GM23248 (cell line): ENCODE results near the gene ARHGAP26. TPM values are rescaled to one million over a fixed set of nuclear protein-coding genes. Genes with fewer than 3 reads are reported as not detected.

Experiments
- DNase-seq: peaks from one replicate; pipeline ENCODE4 v3.0.0-alpha.2; 2015
- H2AFZ ChIP-seq: fragments of 200-600 bp; sonication (generic); 2 replicates; pipeline ENCODE4 v1.6.1; 2016; ENCODE audit warnings: antibody characterized with exemption
- H3F3A ChIP-seq: fragments of 200-600 bp; sonication (generic); 2 replicates; pipeline ENCODE4 v1.6.1; 2016; ENCODE audit warnings: mild to moderate bottlenecking, antibody characterized with exemption, mixed run types; ENCODE audit not compliant: insufficient read depth
- H3K27ac ChIP-seq: fragments of 200-600 bp; sonication (generic); 2 replicates; pipeline ENCODE4 v1.5.1; 2016; ENCODE audit warnings: mild to moderate bottlenecking
- H3K27me3 ChIP-seq: fragments of 200-600 bp; sonication (generic); replicated peaks from 2 replicates; pipeline ENCODE4 v1.6.1; 2016; ENCODE audit warnings: mild to moderate bottlenecking; ENCODE audit not compliant: insufficient read depth
- H3K36me3 ChIP-seq: fragments of 200-600 bp; sonication (generic); 2 replicates; pipeline ENCODE4 v1.6.1; 2016; ENCODE audit warnings: low read depth, mild to moderate bottlenecking
- H3K4me1 ChIP-seq: fragments of 200-600 bp; sonication (generic); 2 replicates; pipeline ENCODE4 v1.6.1; 2016; ENCODE audit warnings: mild to moderate bottlenecking; ENCODE audit not compliant: insufficient read depth
- H3K4me2 ChIP-seq: fragments of 200-600 bp; sonication (generic); one replicate; pipeline ENCODE4 v1.6.1; 2016; ENCODE audit warnings: mild to moderate bottlenecking; ENCODE audit not compliant: unreplicated experiment
- H3K4me3 ChIP-seq: fragments of 200-600 bp; sonication (generic); 2 replicates; pipeline ENCODE4 v1.5.1; 2016; ENCODE audit warnings: mild to moderate bottlenecking
- H3K79me2 ChIP-seq: fragments of 200-600 bp; sonication (generic); 2 replicates; pipeline ENCODE4 v1.6.1; 2016; ENCODE audit warnings: mild to moderate bottlenecking; ENCODE audit not compliant: insufficient read depth
- H3K9ac ChIP-seq: fragments of 200-600 bp; sonication (generic); 2 replicates; pipeline ENCODE4 v1.6.1; 2016; ENCODE audit warnings: mild to moderate bottlenecking
- H3K9me2 ChIP-seq: fragments of 200-600 bp; sonication (generic); 2 replicates; pipeline ENCODE4 v1.6.1; 2016; ENCODE audit warnings: mixed run types, mild to moderate bottlenecking, moderate library complexity; ENCODE audit not compliant: insufficient read depth
- H3K9me3 ChIP-seq: fragments of 200-600 bp; sonication (generic); one replicate; pipeline ENCODE4 v1.6.1; 2017; ENCODE audit warnings: low read depth
- H4K20me1 ChIP-seq: fragments of 200-600 bp; sonication (generic); 2 replicates; pipeline ENCODE4 v1.6.0; 2016; ENCODE audit not compliant: insufficient read depth
- EZH2 ChIP-seq: fragments of 200-600 bp; sonication (generic); IDR thresholded peaks from 2 replicates; pipeline ENCODE4 v1.6.1; 2018; ENCODE audit warnings: antibody characterized with exemption, mild to moderate bottlenecking; ENCODE audit not compliant: insufficient read depth, poor library complexity, severe bottlenecking
- EZH2phosphoT487 ChIP-seq: fragments of 200-600 bp; sonication (generic); IDR thresholded peaks from 2 replicates; pipeline ENCODE4 v1.6.1; 2018; ENCODE audit warnings: antibody characterized with exemption, moderate library complexity, mild to moderate bottlenecking, low read depth; ENCODE audit not compliant: insufficient read depth
- WGBS, 2 experiments: methylation state at CpG; one replicate each; pipeline ENCODE4 v1.1.6; 2015 to 2017; ENCODE audit warnings: low lambda C conversion rate in 2 of 2, low coverage in 1 of 2; ENCODE audit errors: missing lambda C conversion rate in 2 of 2; 5-methylcytosine and 5-hydroxymethylcytosine counted together
- in situ Hi-C: fragments of 300-500 bp; cut with MboI; formaldehyde crosslinking; loops from 2 replicates; pipeline ENCODE4 v1.15.0; 2020
- polyA plus RNA-seq: library from polyadenylated mRNA; unstranded; fragments of >200 nt; fragmentation: Nextera tagmentation; extraction: Ambion mirVana; gene quantifications from 2 replicates; pipeline ENCODE4 v1.2.1, GENCODE V29; 2016
- total RNA-seq: library from RNA; depleted of rRNA; stranded (reverse); fragments of >200 nt; shearing (Covaris generic); gene quantifications from 2 replicates; pipeline ENCODE4 v1.2.3, GENCODE V29; 2014

ARHGAP26 gene
- total and polyA plus RNA-seq, 2 experiments from 2014 or later = 1.6 to 1.7 TPM

DNA sequence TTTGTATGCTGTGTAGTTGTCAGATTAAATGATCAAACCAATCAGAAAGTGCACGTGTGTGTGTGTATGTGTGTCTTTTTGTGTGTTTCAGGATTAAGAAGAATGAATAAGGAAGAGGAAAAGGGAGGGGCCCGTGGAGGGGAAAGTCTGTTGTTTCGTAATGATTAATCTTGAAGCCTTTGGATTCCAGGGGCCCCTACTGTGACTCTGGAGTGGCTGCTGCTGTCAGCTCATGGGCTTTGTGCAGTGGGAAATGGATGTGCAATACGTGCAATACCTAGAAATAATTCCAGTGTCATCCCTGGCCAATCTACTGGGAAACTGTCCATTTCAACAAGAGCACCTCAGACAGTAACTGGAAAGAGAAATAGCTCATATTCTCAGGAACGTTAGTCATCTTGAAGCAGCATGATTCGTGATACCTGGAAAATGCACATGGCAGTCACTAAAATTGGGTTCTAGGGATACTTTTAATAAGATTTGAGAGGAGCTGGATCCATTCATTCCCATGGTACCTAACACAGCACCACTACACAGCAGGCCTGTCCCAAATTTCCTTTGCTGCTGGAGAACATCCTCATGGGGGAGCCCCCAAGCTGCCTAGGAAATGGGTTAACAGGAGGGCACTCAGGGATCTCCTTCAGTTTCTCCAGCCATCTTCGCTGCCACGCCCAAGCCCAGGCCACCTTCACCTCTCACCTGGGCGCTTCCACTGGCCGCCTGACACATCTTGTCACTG lies 447.1 kb downstream of the ARHGAP26 start:
- no peaks in the 10 kb centered on the region for H3K36me3 ChIP-seq
- peak; percentile 44 for DNase-seq
- in situ Hi-C loops = no loop called here
- TF ChIP-seq EZH2phosphoT487 (no peak), EZH2 (no peak)
- H3K27me3 ChIP-seq = no peaks in the 10 kb centered on the region
- no peaks in the 10 kb centered on the region for H3K9me3 ChIP-seq
- H2AFZ ChIP-seq = no peak overlapping the region
- H3K79me2 ChIP-seq = no peaks in the 10 kb centered on the region
- peaks cover 12% of the 10 kb centered on the region for H3K4me1 ChIP-seq
- no peak overlapping the region for H3K9ac ChIP-seq
- no peak overlapping the region for H3K4me3 ChIP-seq
- 82 to 84% methylated on average over 10 of the region's 10 CpGs for WGBS, 2 experiments
- no peak overlapping the region for H3K27ac ChIP-seq
- no peaks in the 10 kb centered on the region for H4K20me1 ChIP-seq
- H3K9me2 ChIP-seq = no peaks in the 10 kb centered on the region
- H3K4me2 ChIP-seq = no peak overlapping the region
- H3F3A ChIP-seq = no peaks in the 10 kb centered on the region

DNA sequence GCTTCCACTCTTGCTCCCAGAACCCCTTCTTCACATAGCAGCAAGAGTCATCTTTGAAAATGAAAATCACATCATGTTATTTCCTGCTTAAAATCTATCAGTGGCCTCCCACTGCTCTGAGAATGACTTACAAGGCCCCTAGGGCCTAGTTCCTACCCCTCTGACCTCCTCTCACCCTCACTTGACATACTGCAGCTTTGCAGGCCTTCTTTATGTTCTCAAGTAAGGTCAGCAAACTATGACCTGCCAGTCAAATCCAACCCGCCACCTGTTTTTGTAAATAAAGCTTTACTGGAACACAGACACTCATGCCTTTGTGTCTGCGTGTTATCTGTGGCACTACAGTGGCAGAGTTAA lies 447.6 kb downstream of the ARHGAP26 start:
- Histone ChIP-seq H3K27me3 (no peaks in the 10 kb centered on the region), H3K79me2 (no peaks in the 10 kb centered on the region), H3K9me3 (no peaks in the 10 kb centered on the region), H3K4me2 (no peak overlapping the region), H3K4me3 (no peak overlapping the region), H2AFZ (no peak overlapping the region), H3K9ac (no peak overlapping the region), H3K9me2 (no peaks in the 10 kb centered on the region), H3K4me1 (peaks cover 12% of the 10 kb centered on the region), H3F3A (no peaks in the 10 kb centered on the region), H4K20me1 (no peaks in the 10 kb centered on the region), H3K36me3 (no peaks in the 10 kb centered on the region), H3K27ac (no peak overlapping the region)
- in situ Hi-C loops = no loop called here
- WGBS, 2 experiments = 91 to 100% methylated on average over 2 of the region's 2 CpGs
- no peak for TF ChIP-seq EZH2phosphoT487
- no peak for TF ChIP-seq EZH2
- DNase-seq = no peak

DNA sequence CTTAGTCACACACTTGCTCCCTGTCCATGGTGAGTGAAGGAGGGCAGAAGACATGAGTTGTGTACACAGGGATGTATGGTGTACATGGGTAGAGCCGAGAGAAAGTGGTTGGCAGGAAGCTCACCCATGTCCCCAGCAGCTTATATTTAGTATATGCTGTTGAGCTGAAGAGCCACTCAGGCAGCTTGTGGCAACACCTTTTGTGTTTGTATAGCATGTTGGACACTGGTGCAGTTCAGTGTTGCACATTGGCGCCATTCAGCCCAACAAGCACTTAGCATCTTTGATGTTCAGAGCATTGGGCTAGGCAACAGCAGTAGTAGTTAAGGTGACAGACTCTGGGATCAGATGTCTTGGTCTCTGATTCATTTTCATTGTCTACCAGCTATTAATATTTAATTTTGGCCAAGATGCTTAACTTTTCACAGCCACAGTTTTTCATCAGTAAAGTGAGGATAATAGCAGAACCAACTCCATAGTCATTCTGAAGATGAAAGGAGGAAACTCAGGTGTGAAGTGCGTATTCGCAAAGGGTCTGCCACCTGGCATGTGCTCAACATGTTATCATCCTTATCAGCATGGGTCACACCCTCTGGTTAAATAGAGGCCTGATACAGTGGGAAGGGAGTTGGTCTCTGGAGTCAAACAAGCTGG lies 448.5 kb downstream of the ARHGAP26 start:
- Histone ChIP-seq H3K27me3 (no peaks in the 10 kb centered on the region), H3K4me3 (no peak overlapping the region), H3K36me3 (no peaks in the 10 kb centered on the region), H3K79me2 (no peaks in the 10 kb centered on the region), H3K4me1 (peaks cover 7% of the 10 kb centered on the region), H3K4me2 (no peak overlapping the region), H3K9me3 (no peaks in the 10 kb centered on the region), H3K9ac (no peak overlapping the region), H3F3A (no peaks in the 10 kb centered on the region), H4K20me1 (no peaks in the 10 kb centered on the region), H3K9me2 (no peaks in the 10 kb centered on the region), H3K27ac (no peak overlapping the region), H2AFZ (no peak overlapping the region)
- WGBS, 2 experiments = 99 to 100% methylated on average over 4 of the region's 4 CpGs
- no peak for DNase-seq
- TF ChIP-seq EZH2phosphoT487 = no peak
- no peak for TF ChIP-seq EZH2
- in situ Hi-C loops = no loop called here

DNA sequence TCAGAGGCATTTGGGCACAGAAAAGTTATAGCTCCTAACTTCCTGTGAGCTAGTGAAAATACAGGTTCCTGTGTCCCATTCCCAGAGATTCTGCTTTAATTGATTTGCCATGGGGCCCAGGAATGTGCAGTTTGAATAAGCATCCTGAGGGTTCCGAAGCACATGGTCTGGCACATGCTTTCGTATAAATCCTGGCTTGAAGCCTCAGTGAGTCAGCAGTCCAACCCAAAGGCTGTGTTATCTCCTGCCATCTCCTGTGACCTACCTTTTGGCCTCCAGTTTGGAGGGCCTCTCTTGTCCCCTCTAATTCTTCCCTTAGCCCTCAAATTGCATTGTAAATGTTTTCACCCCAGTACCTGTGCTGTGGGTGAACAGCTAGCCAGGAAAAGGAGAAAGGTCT lies 449.5 kb downstream of the ARHGAP26 start:
- peak; percentile 38 for DNase-seq
- no peak overlapping the region for H3K27ac ChIP-seq

More for the DNA sequence above, 449.5 kb downstream of the ARHGAP26 start:
- Histone ChIP-seq H3K36me3 (no peaks in the 10 kb centered on the region), H3K4me2 (no peak overlapping the region), H3K4me3 (no peak overlapping the region), H3K9ac (no peak overlapping the region), H3K4me1 (peaks cover 6% of the 10 kb centered on the region; the same call in 1 of the 2 replicates), H2AFZ (no peak overlapping the region), H3K9me3 (no peaks in the 10 kb centered on the region), H3K27me3 (no peaks in the 10 kb centered on the region), H4K20me1 (no peaks in the 10 kb centered on the region), H3F3A (no peaks in the 10 kb centered on the region), H3K79me2 (no peaks in the 10 kb centered on the region), H3K9me2 (no peaks in the 10 kb centered on the region)
- TF ChIP-seq EZH2phosphoT487 (no peak), EZH2 (no peak)
- in situ Hi-C loops = no loop called here
- WGBS, 2 experiments = 60 to 67% methylated on average over 2 of the region's 2 CpGs
